Stimulated activated CD4-positive, alpha-beta T cell treated with anti-CD3 and anti-CD28 coated beads, TNF-alpha, amount 100 ng/mL, for 48 hours (primary cell): Measurements from ENCODE around the gene ZBTB33.

Experiments
- DNase-seq, 3 donors: peaks; one replicate each; pipeline ENCODE4 v3.0.0-alpha.2; 2020; ENCODE audit warnings: low read depth in 3 of 3

ZBTB33 gene

GRCh38 chrX:120306630-120307029 is 56.0 kb downstream of the ZBTB33 start:
- no peak for DNase-seq
